ENCODE measurements around the gene MRPL46.
A peak's percentile ranks its signal among the peaks of the same experiment; 100 is the strongest.

MRPL46 gene

GRCh38 chr15:88467073-88467934 lies at the start of gene MRPL46, which contains the start of gene MRPS11:
Gene MRPL46 (minus strand): TSS chr15:88467388. CDS start chr15:88467377, 11 bp downstream.
Gene MRPS11 (plus strand): TSS chr15:88467708. CDS start chr15:88467718, 10 bp downstream.
- DNase-seq (ENCODE audit: low spot score): peak; percentile 90

- no peak for DNase-seq (ENCODE audit: low spot score)
Observed at GRCh38 chr15:88513195-88513594, 46.0 kb upstream of the MRPL46 start.

DNA sequence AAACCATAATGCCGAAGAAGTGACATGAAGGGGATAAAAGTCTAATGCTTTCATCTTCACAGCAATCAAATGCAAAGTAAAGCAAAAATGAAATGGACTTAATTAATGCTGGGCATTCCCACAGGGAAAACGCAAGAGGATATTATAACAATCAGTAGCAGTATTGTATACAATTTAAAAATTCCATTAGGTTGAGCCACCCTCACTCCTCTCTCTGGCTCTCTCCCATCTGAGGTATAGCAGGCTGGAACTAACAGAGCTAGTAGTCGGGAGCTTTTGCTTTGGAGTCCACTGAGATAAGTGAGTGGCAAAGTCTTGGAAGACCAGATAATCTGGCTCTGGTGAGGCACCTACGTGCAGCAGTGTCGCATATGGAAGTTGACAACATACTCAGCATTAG lies 45.4 kb upstream of the MRPL46 start:
- DNase-seq (ENCODE audit: low spot score): no peak

DNA sequence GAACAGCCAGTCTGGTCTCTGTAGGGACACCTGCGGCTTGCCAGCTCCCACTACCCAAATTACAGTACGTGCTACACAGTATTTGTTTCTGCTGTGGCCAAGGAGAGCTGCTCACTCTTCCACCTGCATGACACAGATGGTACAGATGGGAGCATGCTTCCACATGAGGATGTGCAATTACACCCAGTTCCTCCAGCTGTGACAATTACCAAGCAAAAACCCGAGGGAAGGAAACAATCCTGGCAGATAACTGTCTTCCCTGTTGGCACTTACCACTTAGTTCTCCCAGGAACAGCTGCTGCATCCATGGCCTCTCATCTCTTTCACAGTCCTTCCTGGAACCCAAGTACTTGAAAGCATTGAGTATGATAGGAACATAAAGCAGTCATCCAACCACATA lies 44.9 kb upstream of the MRPL46 start:
- DNase-seq (ENCODE audit: low spot score): no peak

- no peak for DNase-seq (ENCODE audit: low spot score)
Observed at GRCh38 chr15:88511161-88511560, 44.0 kb upstream of the MRPL46 start.

DNA sequence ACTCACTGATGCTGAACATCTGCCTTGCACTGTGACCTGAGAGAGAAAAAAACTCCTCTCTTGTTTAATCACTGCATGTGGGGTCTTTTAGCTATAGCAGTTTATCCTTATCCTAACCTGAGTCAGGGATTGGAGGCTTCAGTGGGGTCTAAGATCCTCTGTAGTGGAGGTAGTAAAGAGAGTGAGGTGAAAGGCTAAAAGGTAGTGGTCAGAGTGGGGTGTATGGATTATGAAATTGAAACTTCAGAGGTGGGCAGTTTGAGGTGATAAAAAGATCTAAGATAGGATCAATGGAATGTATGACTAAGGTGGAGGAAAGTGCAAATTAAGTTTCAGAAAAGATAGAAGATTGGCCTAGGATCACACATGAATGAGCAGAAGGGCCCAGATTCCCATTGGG lies 42.8 kb upstream of the MRPL46 start:
- no peak for DNase-seq (ENCODE audit: low spot score)

GRCh38 chr15:88509321-88509720 lies 42.1 kb upstream of the MRPL46 start:
- DNase-seq (ENCODE audit: low spot score): no peak

- DNase-seq (ENCODE audit: low spot score): no peak
Observed at GRCh38 chr15:88506628-88507027, 39.4 kb upstream of the MRPL46 start.

- DNase-seq (ENCODE audit: low spot score): no peak
Observed at GRCh38 chr15:88505721-88506120, 38.5 kb upstream of the MRPL46 start.

- DNase-seq (ENCODE audit: low spot score): no peak
Observed at GRCh38 chr15:88504445-88504844, 37.3 kb upstream of the MRPL46 start.

DNA sequence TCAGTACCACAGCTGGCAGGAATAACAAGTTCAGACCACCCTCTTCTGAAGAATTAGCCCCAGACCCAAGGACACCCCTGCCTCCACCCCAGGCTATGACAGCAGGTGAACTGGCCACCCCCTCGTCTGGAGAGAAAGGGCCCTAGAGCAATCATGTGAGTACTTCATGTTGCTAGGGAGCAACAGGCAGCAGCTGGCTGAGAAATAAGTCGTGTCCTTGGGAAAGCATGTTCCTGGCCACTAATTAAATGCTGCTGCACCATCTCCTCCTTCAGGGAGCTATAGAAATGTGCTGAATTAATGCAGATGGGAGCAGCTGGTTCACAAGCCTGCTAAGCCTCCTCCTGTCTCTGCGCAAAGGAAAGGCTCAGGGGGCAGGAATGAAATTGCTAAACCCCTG lies 31.8 kb upstream of the MRPL46 start:
- DNase-seq (ENCODE audit: low spot score): no peak

- DNase-seq (ENCODE audit: low spot score): no peak
Observed at GRCh38 chr15:88497109-88497765, 30.0 kb upstream of the MRPL46 start.

DNA sequence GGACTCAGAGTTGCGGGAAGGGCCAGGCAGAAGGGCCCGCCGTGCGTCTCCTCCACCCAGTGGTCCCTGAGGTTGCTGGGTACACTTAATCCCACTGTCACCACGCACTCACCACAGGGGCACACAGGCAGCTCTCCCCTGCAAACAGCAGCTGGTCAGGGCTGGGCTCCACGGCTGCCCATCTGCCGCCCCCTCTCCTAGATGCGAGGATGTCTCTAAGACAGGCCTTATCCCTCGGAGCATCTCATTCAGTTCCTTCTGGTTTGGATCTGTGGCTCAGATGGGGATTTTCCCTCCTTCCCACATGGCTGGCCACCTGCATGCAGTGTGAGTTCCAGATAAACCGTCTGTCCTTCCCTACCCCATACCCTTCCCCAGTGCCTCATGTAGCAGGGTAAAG lies 26.7 kb upstream of the MRPL46 start:
- DNase-seq (ENCODE audit: low spot score): no peak

GRCh38 chr15:88491158-88491557 lies 24.0 kb upstream of the MRPL46 start:
- no peak for DNase-seq (ENCODE audit: low spot score)

DNA sequence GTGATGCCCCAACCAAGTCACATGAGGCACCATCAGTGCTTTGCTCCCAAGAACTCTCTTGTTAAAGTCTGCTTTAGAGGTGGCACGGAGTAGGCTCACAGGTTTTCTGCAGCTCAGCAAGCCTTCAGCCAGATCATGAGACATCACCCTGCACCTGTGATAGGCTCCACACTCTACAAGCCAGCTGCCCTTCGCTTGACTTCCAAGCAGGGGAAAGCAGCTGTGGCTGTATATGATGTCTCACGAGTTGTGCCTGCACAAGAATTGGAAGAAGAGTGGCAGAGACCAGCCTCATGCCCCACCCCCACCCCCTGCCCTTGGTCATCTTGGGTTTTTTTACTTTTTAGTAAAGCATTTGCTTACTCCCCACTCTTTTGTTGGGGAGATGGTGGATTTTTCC lies 22.8 kb upstream of the MRPL46 start:
- DNase-seq (ENCODE audit: low spot score): no peak

DNA sequence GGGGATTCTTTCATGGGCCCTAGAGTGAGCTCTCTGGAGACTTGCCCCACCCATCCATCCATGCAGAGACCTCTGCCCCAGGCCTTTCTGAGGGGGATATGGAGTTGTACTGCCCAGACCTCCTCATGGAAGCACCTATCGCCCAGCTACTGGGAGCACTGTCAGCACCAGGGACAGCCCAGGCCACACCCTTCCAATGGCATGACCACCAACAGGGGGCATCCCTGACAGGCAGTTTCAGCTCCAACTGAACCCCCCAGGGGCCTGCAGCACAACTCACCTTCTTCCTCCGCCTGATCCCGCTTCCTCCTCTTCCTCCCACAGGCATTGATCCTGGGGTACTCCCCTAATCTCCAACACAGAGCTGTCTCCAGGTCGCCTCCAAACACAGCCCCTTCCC lies 22.1 kb upstream of the MRPL46 start:
- no peak for DNase-seq (ENCODE audit: low spot score)

- DNase-seq (ENCODE audit: low spot score): no peak
Observed at GRCh38 chr15:88487796-88488523, 20.8 kb upstream of the MRPL46 start.

DNA sequence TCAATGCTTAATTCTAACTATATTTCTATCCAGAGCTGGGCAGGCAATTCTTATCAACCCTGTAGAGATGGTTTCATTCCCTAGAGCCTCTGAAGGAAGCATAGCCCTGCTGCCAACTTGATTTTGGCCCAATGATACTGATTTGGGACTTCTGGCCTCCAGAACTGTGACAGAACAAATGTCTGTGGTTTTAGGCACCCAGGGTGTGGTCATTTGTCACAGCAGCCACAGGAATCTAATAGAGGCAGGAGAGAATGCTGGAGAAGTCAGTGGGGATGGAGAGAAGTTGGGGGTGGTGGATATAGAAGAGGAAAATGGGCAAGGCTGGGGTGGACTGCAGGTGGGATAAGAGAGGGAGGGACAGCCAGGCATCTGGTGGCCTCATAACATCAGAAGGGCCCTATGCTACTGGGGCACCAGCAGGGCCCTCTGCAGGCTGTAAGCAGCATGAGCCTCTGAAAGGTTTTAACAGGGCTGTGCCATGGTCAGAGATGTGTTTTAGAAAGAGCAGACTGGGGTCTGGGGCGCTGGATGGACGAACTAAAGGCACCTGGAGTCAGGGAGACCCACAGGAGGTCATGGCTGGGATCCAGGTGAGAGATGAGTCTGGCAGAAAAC lies 20.1 kb upstream of the MRPL46 start:
- no peak for DNase-seq (ENCODE audit: low spot score)

- DNase-seq (ENCODE audit: low spot score): no peak
Observed at GRCh38 chr15:88484682-88485331, 17.6 kb upstream of the MRPL46 start.

- no peak for DNase-seq (ENCODE audit: low spot score)
Observed at GRCh38 chr15:88482263-88482662, 15.1 kb upstream of the MRPL46 start.

DNA sequence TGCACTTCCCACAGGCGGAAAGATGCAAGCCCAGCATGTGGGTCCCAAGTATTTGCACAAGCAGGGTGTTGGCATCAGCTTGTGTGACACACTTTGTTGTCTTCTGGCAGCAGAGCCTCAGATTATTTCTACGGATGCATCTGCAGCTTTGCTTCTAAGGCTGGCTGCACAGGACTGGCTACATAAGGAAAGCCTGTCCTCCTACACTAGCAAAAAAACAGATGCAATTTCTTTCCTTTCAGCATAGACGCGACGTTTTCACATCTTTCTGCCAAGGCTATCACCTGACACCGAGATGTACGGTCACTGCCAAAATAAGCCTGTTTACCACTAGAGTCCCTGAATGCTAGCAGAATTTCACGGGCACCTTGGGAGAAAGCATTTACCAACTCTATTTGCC lies 13.8 kb upstream of the MRPL46 start:
- DNase-seq (ENCODE audit: low spot score): no peak

DNA sequence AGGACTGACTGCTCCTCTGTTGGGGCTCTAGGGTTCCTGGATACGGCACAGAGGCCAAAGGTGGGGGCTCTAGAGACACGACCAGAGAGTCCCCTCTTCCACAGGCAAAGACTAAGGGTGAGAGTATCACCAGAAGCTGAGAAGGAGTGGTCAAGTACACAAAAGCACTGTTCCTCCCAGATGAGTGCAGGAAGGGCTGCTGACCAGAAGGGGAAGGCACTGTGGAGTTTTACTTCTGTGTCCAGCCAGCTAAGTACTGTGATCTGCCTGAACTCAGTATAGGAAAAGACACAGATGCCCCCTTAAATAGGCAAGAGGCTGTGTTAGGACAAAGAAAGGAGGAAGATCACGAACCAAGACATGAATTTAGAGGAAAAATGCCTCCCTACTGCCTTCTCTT lies 12.0 kb upstream of the MRPL46 start:
- DNase-seq (ENCODE audit: low spot score): no peak
